Raji (cell line): ENCODE results near the gene HEXIM2.

Experiments
- POLR2A ChIP-seq: IDR thresholded peaks from 2 replicates; pipeline ENCODE4 v1.6.1; 2011; ENCODE audit warnings: low read depth, low read length, control low read depth; ENCODE audit not compliant: insufficient read depth

HEXIM2 gene

GRCh38 chr17:45123076-45123770 is 38.5 kb upstream of the HEXIM2 start:
- no peak for TF ChIP-seq POLR2A

- TF ChIP-seq POLR2A: no peak
Observed at GRCh38 chr17:45123930-45124796, 37.5 kb upstream of the HEXIM2 start.

DNA sequence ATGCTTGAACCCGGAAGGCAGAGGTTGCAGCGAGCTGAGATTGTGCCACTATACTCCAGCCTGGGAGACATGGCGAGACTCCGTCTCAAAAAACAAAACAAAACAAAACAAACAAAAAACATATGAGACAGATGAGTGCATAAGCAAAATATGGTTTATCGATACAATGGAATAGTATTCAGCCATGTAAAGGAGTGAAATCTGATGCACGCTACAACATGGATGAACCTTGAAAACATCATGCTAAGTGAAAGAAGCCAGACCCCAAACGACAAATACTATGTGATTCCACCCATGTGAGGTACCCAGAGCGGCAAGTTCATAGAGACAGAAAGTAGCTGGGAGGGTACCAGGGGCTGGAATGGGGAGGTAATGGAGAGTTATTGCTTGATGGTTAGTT is 36.2 kb upstream of the HEXIM2 start:
- no peak for TF ChIP-seq POLR2A

DNA sequence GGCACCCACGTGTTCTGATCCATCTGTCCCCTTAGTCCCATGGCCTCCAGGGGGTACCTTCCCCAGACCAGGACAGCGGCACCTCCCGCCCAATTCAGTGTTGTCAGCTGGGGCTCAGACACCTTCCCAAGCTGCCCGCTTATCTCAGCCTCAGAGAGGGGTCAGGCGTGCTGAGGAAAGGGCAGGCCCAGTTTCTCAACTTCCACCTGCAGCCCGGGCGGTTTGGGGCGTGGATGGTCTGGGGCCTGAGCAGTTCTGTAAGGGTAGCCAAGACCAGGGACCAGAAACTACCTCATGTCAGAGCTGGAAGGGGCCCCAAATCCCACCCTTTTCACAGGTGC is 34.5 kb upstream of the HEXIM2 start:
- TF ChIP-seq POLR2A: no peak

- no peak for TF ChIP-seq POLR2A
Observed at GRCh38 chr17:45127548-45128300, 34.0 kb upstream of the HEXIM2 start.

DNA sequence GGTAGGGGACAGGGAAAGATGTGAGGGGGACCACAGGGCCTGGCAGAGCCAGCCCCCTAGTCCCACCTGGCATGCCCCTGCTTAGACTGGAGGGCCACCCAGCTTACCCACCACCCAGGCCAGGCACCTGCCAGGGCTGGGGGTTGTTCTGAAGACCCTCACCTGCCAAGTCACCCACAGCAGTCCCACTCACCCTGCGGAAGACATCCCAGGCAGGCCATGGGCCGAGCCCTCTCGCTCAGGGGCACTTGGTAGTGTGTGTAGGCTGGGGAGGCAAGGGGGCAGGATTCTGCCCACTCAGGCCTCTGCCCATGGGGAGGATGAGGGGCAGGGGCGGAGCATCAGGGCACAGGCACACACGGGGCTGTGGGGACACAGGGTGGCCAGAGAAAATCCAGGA is 33.3 kb upstream of the HEXIM2 start:
- no peak for TF ChIP-seq POLR2A

GRCh38 chr17:45128989-45129388 is 32.7 kb upstream of the HEXIM2 start:
- no peak for TF ChIP-seq POLR2A

DNA sequence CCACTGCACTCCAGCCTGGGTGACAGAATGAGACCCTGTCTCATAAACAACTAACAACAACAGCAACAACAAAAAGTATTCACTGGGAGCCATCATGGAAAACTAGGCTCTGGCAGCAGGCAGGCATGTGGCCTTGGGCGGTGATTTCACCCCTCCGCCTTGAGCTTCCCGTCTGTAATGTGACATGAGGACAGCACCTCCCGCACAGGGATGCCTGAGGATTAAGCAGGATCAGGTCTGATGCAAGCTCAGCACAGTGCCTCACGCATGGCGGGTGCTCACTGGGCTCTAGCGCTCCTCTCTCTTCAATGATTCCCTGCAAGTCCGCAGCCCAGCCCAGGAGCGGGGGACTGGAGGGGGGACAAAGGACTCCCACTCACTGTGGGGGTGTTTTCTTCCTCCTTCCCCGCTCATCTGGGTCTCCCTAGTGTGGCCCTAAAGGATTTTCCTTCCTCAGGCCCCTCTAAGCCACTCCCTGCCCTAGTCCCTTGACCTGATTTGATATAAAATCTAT is 32.2 kb upstream of the HEXIM2 start:
- no peak for TF ChIP-seq POLR2A

GRCh38 chr17:45129940-45130680 is 31.6 kb upstream of the HEXIM2 start:
- TF ChIP-seq POLR2A: no peak

DNA sequence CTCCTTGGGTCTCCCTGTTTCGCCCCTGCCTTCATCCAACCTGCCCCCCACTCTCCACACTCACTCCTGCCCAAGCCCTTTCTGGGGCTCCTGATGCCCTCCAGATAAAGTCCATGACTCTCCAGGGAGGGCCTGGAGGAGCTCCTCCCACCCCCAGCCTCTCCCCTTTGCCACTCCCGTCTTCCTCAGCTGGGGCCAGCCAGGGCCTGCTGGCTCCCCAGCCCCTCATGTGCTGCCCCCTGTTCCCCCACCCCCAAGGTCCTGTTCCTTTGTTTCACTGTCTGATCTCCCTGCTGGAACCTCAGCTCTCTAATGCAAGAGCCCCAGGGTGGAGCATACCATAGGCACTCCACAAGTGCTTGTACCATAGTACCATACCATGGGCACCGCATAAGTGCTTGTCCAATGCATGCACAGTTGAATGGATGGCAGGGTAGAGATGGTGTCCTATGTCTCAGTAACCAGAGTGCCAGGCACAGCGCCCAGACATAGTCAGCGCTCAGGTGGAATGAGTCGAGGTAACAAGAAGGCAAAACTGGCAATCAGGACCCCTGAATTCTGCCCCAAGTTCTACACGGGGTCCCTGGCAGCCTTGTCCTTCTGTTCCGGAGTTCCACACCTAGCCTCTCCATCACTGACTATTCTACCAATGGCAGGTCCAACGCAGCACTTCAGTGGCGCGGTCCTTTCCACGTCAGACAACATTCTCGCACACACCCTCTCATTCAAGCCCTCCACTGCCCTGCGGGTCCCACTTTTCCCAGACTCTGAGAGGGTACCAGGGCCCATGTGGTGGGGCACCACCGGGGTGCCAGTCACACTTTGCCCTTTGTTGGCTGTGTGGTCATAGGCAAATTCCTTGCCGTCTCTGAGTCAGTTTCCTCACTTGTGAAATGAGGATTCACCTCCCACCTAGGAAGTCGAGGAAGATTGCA is 30.7 kb upstream of the HEXIM2 start:
- no peak for TF ChIP-seq POLR2A

GRCh38 chr17:45131616-45132319 is 29.9 kb upstream of the HEXIM2 start:
- TF ChIP-seq POLR2A: no peak

- no peak for TF ChIP-seq POLR2A
Observed at GRCh38 chr17:45132320-45132571, 29.4 kb upstream of the HEXIM2 start, which contains the start of gene PLCD3. Gene PLCD3 (minus strand): TSS chr17:45132515. CDS start chr17:45132410, 105 bp downstream.
